CD14-positive monocyte (primary cell): Measurements from ENCODE around the gene KTI12. TPM values are rescaled to one million over a fixed set of nuclear protein-coding genes. Genes with fewer than 3 reads are reported as not detected.
A peak's percentile ranks its signal among the peaks of the same experiment; 100 is the strongest.
"Not testable (repeated sequence)": the region's sequence is repeated elsewhere in the genome, so short reads cannot be mapped to it uniquely, and the experiment has no call there.

Experiments used
- DNase-seq, 3 donors: peaks; one replicate each; pipeline ENCODE4 v3.0.0-alpha.2; 2011 to 2022
- H2AFZ ChIP-seq: 2 replicates; pipeline ENCODE4 v1.6.0; 2012; ENCODE audit warnings: mild to moderate bottlenecking, low read depth, low read length, inconsistent platforms; ENCODE audit not compliant: insufficient read depth, poor library complexity, severe bottlenecking
- H3K27ac ChIP-seq, 2 donors: 1 replicate in 1 of 2; 2 replicates in 1 of 2; pipeline ENCODE4 v1.5.1; 2012 to 2013; ENCODE audit warnings: low read length in 2 of 2, control low read depth in 1 of 2, inconsistent platforms in 1 of 2, low read depth in 1 of 2, mild to moderate bottlenecking in 1 of 2
- H3K27me3 ChIP-seq, 2 donors: one replicate each; pipeline versions ENCODE4 v1.6.0 to v1.6.1; 2011 to 2013; ENCODE audit warnings: low read length in 2 of 2; ENCODE audit not compliant: control insufficient read depth in 2 of 2, insufficient read depth in 2 of 2
- H3K36me3 ChIP-seq, 2 donors: replicated peaks in 1 of 2; 1 replicate in 1 of 2; 2 replicates in 1 of 2; pipeline versions ENCODE4 v1.5.1 to v1.6.1; 2012 to 2013; ENCODE audit warnings: low read length in 2 of 2, control low read depth in 1 of 2, inconsistent platforms in 1 of 2, mild to moderate bottlenecking in 1 of 2; ENCODE audit not compliant: insufficient read depth in 2 of 2, control insufficient read depth in 1 of 2
- H3K4me1 ChIP-seq, 2 donors: 1 replicate in 1 of 2; 2 replicates in 1 of 2; pipeline versions ENCODE4 v1.5.1 to v1.6.1; 2012 to 2013; ENCODE audit warnings: low read length in 2 of 2, control low read depth in 1 of 2, inconsistent platforms in 1 of 2, mild to moderate bottlenecking in 1 of 2, moderate library complexity in 1 of 2; ENCODE audit not compliant: insufficient read depth in 2 of 2, control insufficient read depth in 1 of 2
- H3K4me2 ChIP-seq: replicated peaks from 2 replicates; pipeline ENCODE3; 2012; ENCODE audit warnings: low read length, moderate library complexity, mild to moderate bottlenecking; ENCODE audit not compliant: poor library complexity, severe bottlenecking; ENCODE audit errors: extremely low read depth
- H3K4me3 ChIP-seq, 3 experiments: fragments of 200-600 bp in 1 of 3; sonication (generic) in 1 of 3; replicated peaks in 1 of 3; 1 replicate in 2 of 3; 2 replicates in 1 of 3; pipeline ENCODE4 v1.5.1; 2011 to 2013; ENCODE audit warnings: low read length in 3 of 3, mild to moderate bottlenecking in 3 of 3, control low read depth in 2 of 3, low read depth in 2 of 3, inconsistent platforms in 1 of 3, moderate library complexity in 1 of 3
- H3K79me2 ChIP-seq: 2 replicates; pipeline ENCODE4 v1.6.0; 2012; ENCODE audit warnings: mild to moderate bottlenecking, control low read depth, inconsistent platforms, low read length, moderate library complexity; ENCODE audit not compliant: insufficient read depth
- H3K9ac ChIP-seq: 2 replicates; pipeline ENCODE4 v1.6.0; 2017; ENCODE audit warnings: low read length, mild to moderate bottlenecking; ENCODE audit not compliant: insufficient read depth, poor library complexity, severe bottlenecking
- H3K9me3 ChIP-seq, 2 donors: replicated peaks in 1 of 2; 1 replicate in 1 of 2; 2 replicates in 1 of 2; pipeline versions ENCODE4 v1.5.1 to v1.6.1; 2012 to 2013; ENCODE audit warnings: low read length in 2 of 2, control low read depth in 1 of 2; ENCODE audit not compliant: control insufficient read depth in 1 of 2, insufficient read depth in 1 of 2
- H4K20me1 ChIP-seq: 2 replicates; pipeline ENCODE4 v1.6.0; 2012; ENCODE audit warnings: mild to moderate bottlenecking, low read length, control low read depth, moderate library complexity; ENCODE audit not compliant: insufficient read depth
- H3K27ac Mint-ChIP-seq, 7 donors: one replicate each; pipeline ENCODE4 v1.8.0; 2020; ENCODE audit warnings: mild to moderate bottlenecking in 7 of 7, mixed read lengths in 7 of 7, moderate library complexity in 6 of 7, inconsistent platforms in 2 of 7
- H3K27me3 Mint-ChIP-seq, 3 donors: one replicate each; pipeline ENCODE4 v1.8.0; 2021 to 2022; ENCODE audit warnings: low read depth in 3 of 3, mild to moderate bottlenecking in 3 of 3, mixed read lengths in 3 of 3, moderate library complexity in 3 of 3, inconsistent platforms in 1 of 3
- H3K36me3 Mint-ChIP-seq, 2 donors: one replicate each; pipeline ENCODE4 v1.8.0; 2020; ENCODE audit warnings: mixed read lengths in 2 of 2, inconsistent platforms in 1 of 2, mild to moderate bottlenecking in 1 of 2
- H3K4me1 Mint-ChIP-seq: one replicate; pipeline ENCODE4 v1.8.0; 2020; ENCODE audit warnings: mild to moderate bottlenecking, mixed read lengths
- H3K4me3 Mint-ChIP-seq, 2 donors: one replicate each; pipeline ENCODE4 v1.8.0; 2020; ENCODE audit warnings: mild to moderate bottlenecking in 2 of 2, mixed read lengths in 2 of 2, moderate library complexity in 1 of 2
- H3K9me3 Mint-ChIP-seq, 7 donors: one replicate each; pipeline ENCODE4 v1.8.0; 2020 to 2022; ENCODE audit warnings: mixed read lengths in 7 of 7, mild to moderate bottlenecking in 6 of 7, moderate library complexity in 6 of 7, inconsistent platforms in 2 of 7
- WGBS: methylation state at CpG from one replicate; pipeline ENCODE4 v1.1.5; 2013; ENCODE audit warnings: missing lambda C conversion rate; ENCODE audit not compliant: insufficient coverage; 5-methylcytosine and 5-hydroxymethylcytosine counted together
- intact Hi-C, 2 donors: fragments of 100-400 bp; cut with micrococcal nuclease; formaldehyde crosslinking; loops; one replicate each; pipeline versions ENCODE4 v1.15.0 to v1.15.1; 2023
- polyA minus RNA-seq: library from RNA; depleted of rRNA, polyadenylated mRNA; stranded (reverse); fragments of >200 nt; gene quantifications from 2 replicates; pipeline ENCODE4 v1.2.3, GENCODE V29; 2012
- polyA plus RNA-seq, 3 donors: library from polyadenylated mRNA; depleted of rRNA in 1 of 3; unstranded in 2 of 3; stranded (reverse) in 1 of 3; fragments of 300-500 nt in 2 of 3; fragments of >200 nt in 1 of 3; fragmentation: Illumina TruSeq in 2 of 3; gene quantifications; 1 replicate in 2 of 3; 2 replicates in 1 of 3; pipeline ENCODE4 v1.2.3, GENCODE V29; 2012 to 2021
- total RNA-seq, 12 experiments: library from RNA in 1 of 12; stranded (reverse) in 1 of 12; fragments of 120-200 nt in 1 of 12; gene quantifications; one replicate each; pipeline ENCODE4 v1.2.4 and lab custom pipeline; 2013 to 2026; ENCODE audit warnings: mixed read lengths in 6 of 12, inconsistent platforms in 1 of 12
- TF ChIP-seq, protein P1 (sequence below): fragments of 200-600 bp; IDR thresholded peaks from one replicate; pipeline ENCODE4 v1.8.0; 2022; ENCODE audit warnings: antibody characterized with exemption, mild to moderate bottlenecking

KTI12 gene, protein sequence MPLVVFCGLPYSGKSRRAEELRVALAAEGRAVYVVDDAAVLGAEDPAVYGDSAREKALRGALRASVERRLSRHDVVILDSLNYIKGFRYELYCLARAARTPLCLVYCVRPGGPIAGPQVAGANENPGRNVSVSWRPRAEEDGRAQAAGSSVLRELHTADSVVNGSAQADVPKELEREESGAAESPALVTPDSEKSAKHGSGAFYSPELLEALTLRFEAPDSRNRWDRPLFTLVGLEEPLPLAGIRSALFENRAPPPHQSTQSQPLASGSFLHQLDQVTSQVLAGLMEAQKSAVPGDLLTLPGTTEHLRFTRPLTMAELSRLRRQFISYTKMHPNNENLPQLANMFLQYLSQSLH
- 7.8 TPM for total RNA-seq (2013)
- polyA plus RNA-seq (10 to 100 TPM in 2 of 3 donors, 1 to 10 TPM in 1; 6.4 to 18.2 (median 16.2) TPM), polyA minus RNA-seq (8.9 and 11.3 TPM in 2 replicates), total RNA-seq (lab: John Stamatoyannopoulos, UW) (0.99 to 4.2 (median 2.4) reads per million in 11 experiments)

DNA sequence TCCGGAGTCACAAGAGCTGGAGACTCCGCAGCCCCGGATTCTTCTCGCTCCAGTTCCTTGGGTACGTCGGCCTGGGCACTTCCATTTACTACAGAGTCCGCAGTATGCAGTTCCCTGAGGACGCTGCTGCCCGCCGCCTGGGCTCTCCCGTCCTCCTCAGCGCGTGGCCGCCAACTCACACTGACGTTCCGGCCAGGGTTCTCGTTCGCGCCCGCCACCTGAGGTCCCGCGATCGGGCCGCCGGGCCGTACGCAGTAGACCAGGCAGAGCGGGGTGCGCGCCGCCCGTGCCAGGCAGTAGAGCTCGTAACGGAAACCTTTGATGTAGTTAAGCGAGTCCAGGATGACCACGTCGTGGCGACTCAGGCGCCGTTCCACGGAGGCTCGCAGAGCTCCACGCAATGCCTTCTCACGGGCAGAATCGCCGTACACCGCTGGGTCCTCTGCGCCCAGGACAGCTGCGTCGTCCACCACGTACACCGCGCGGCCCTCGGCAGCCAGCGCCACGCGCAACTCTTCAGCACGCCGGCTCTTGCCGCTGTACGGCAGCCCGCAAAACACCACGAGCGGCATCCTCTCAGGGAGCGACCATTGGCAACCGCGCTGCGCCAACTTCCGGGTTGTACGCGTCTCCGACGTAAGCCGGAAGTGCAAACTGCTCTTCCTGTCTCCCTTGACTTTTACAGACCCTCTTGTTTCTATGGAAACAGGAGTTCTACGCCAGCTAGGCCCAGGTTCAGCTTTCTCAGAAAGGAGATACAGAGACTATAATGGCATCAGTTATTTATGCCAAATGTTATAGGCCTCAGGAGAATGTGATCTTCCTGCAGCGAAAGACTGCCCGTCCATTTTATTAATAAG, at the start of gene KTI12:
TSS of gene KTI12 (minus strand) at position 621 of the 860 bp plus-strand sequence. CDS start at position 572, 49 bp downstream.
- TF ChIP-seq, protein P1, sequence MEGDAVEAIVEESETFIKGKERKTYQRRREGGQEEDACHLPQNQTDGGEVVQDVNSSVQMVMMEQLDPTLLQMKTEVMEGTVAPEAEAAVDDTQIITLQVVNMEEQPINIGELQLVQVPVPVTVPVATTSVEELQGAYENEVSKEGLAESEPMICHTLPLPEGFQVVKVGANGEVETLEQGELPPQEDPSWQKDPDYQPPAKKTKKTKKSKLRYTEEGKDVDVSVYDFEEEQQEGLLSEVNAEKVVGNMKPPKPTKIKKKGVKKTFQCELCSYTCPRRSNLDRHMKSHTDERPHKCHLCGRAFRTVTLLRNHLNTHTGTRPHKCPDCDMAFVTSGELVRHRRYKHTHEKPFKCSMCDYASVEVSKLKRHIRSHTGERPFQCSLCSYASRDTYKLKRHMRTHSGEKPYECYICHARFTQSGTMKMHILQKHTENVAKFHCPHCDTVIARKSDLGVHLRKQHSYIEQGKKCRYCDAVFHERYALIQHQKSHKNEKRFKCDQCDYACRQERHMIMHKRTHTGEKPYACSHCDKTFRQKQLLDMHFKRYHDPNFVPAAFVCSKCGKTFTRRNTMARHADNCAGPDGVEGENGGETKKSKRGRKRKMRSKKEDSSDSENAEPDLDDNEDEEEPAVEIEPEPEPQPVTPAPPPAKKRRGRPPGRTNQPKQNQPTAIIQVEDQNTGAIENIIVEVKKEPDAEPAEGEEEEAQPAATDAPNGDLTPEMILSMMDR, result no peak
- Mint-ChIP-seq H3K27ac (peak within 1 kb of the TSS; percentile 91 to 96 (median 93)), H3K4me3 (peak within 1 kb of the TSS; percentile 93 to 95), H3K27me3 (peaks cover 0 to 2% (median 0%) of the 10 kb centered on the region in 3 donors), H3K4me1 (peaks cover 27% of the 10 kb centered on the region), H3K36me3 (peaks cover 25 to 39% of the 10 kb centered on the region in 2 donors), H3K9me3 (no peaks in the 10 kb centered on the region)
- DNase-seq, result peak; percentile 80 to 93 (median 86)
- WGBS, result 0% methylated on average over 75 of the region's 78 CpGs
- intact Hi-C loops, result no loop called here
- peaks cover 21 to 24% of the 10 kb centered on the region in 2 donors for H3K4me1 ChIP-seq
- peak within 1 kb of the TSS; percentile 83 for H3K9ac ChIP-seq
- no peaks in the 10 kb centered on the region for H3K9me3 ChIP-seq
- H3K4me3 ChIP-seq, result peak within 1 kb of the TSS; percentile 55 to 93 (median 84)
- H3K27ac ChIP-seq, result peak within 1 kb of the TSS; percentile 87 to 91
- peak within 1 kb of the TSS; percentile 91 for H2AFZ ChIP-seq
- H3K79me2 ChIP-seq, result peaks cover 33% of the 10 kb centered on the region
- H3K27me3 ChIP-seq, result no peaks in the 10 kb centered on the region
- peaks cover 10 to 38% of the 10 kb centered on the region in 2 donors for H3K36me3 ChIP-seq
- peaks cover 40% of the 10 kb centered on the region for H4K20me1 ChIP-seq
- peak within 1 kb of the TSS; percentile 95 for H3K4me2 ChIP-seq

DNA sequence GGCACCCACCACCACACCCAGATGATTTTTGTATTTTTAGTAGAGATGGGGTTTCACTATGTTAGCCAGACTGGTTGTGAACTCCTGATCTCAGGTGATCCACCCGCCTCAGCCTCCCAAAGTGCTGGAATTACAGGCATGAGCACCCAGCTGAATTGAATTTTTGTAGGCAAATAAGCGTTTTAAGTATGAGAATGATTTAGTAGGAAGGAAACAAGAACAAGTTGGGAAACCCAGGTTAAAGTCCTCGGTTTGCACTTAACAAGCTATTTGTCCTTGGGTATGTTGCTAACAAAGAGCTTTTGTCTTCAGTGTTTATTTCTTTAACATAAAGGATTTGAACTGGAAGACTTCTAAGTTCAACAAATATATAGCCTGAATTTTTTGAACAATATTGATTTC, 46.4 kb upstream of the KTI12 start:
- peaks cover 87% of the 10 kb centered on the region for H4K20me1 ChIP-seq
- no peaks in the 10 kb centered on the region for H3K4me1 ChIP-seq
- Mint-ChIP-seq H3K27me3 (no peaks in the 10 kb centered on the region), H3K27ac (peak overlapping the region in 2 of 7 donors; percentile 75 to 76), H3K9me3 (no peaks in the 10 kb centered on the region), H3K4me3 (no peak overlapping the region), H3K4me1 (peaks cover 12% of the 10 kb centered on the region), H3K36me3 (peaks cover 23 to 58% of the 10 kb centered on the region in 2 donors)
- no peak for DNase-seq
- TF ChIP-seq, protein P1, result no peak
- intact Hi-C loops, result no loop called here
- H3K27ac ChIP-seq, result no peak overlapping the region
- peaks cover 35 to 73% of the 10 kb centered on the region in 2 donors for H3K36me3 ChIP-seq
- H3K79me2 ChIP-seq, result peaks cover 49% of the 10 kb centered on the region
- no peak overlapping the region for H3K9ac ChIP-seq
- H3K27me3 ChIP-seq, result no peaks in the 10 kb centered on the region
- WGBS, result 93% methylated on average over 2 of the region's 3 CpGs
- no peak overlapping the region for H3K4me2 ChIP-seq
- no peak overlapping the region for H3K4me3 ChIP-seq
- H3K9me3 ChIP-seq, result no peaks in the 10 kb centered on the region
- H2AFZ ChIP-seq, result no peak overlapping the region

DNA sequence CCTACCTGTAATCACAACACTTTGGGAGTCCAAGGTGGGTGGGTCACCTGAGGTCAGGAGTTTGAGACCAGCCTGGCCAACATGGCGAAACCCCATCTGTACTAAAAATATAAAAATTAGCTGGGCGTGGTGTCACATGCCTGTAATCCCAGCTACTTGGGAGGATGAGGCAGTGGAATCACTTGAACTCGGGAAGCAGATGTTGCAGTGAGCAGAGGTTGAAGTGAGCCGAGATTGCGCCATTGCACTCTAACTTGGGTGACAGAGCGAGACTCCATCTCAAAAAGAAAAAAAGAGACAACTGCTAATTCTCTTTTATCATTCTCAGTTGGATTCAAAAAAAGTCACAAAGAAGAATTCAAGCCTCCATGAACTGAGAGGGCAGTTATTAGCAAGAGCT, 43.7 kb upstream of the KTI12 start:
- WGBS, result no CpG with 5 or more reads among the region's 6 CpGs
- H3K27me3 ChIP-seq, H3K4me1 Mint-ChIP-seq, intact Hi-C loops, H3K4me1 ChIP-seq, DNase-seq, H3K9ac ChIP-seq, H3K9me3 ChIP-seq, H3K4me2 ChIP-seq, H3K27me3 Mint-ChIP-seq, H3K4me3 ChIP-seq, H3K27ac ChIP-seq, H2AFZ ChIP-seq, H3K9me3 Mint-ChIP-seq, H3K4me3 Mint-ChIP-seq: not testable (repeated sequence)
- peaks cover 30 to 62% of the 10 kb centered on the region in 2 donors for H3K36me3 ChIP-seq
- H4K20me1 ChIP-seq, result peaks cover 83% of the 10 kb centered on the region
- peaks cover 59% of the 10 kb centered on the region for H3K79me2 ChIP-seq
- Mint-ChIP-seq H3K36me3 (peaks cover 24 to 64% of the 10 kb centered on the region in 2 donors), H3K27ac (peak overlapping the region in 1 of 7 donors; percentile 58)
